Measurements from ENCODE around the gene MCF2L.

Gene MCF2L

DNA sequence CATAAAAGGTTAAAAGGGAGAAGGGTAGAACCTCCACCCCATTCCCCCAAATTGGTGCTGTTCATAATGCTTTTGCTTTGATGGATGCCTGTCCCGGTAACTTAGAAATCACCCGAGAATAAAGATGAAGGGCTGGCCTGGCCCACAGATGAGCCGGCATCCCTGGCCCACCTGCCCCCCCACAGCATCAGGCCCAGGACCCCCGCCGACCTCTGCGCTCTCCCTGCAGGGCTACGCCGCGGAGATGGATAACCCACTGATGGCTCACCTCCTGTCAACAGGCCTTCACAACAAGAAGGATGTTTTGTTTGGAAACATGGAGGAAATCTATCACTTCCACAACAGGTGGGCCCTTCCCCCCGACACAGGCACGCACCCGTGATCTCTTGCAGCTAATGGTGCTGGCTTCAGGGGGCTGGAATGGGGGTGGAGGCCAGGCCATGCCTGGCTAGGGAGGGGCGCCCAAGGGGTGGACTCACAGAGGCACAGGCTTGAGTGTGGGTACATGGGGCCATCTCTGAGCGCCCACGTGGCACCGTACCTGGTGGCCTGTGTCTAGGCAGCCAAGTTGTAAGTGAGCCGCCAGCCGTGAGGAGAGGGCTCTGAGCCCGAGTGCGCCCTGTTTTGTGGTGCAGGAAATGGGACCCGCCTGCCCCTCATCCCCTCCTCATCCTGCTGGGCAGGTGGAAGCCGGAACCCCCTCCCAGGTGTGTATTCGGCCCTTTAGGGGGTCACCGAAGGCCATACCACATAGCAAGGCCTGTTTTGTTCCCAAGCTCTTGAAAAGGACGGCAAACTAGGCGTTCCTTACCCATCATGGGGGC lies 113.4 kb downstream of the MCF2L start:
- no peak for DNase-seq (ENCODE audit: low read depth in 2 of 2)

DNA sequence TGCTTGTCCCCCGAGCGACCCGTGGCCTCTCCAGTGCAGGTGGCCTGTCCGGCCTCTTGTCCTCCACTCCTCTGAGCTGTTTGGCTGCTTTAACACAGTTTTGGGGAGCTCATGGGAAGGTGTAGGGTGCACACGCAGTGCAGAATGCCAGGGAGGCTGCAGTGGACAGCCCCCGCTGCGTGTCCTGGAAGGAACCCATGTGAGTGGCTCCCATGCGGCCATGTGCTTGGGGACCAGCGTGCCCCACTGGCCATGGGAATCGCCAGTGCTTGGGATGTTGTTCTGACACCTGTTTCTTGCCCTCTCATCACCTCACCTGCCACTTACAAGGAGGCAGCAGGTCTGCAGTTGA lies 114.0 kb downstream of the MCF2L start:
- no peak for DNase-seq (ENCODE audit: low read depth in 2 of 2)

DNA sequence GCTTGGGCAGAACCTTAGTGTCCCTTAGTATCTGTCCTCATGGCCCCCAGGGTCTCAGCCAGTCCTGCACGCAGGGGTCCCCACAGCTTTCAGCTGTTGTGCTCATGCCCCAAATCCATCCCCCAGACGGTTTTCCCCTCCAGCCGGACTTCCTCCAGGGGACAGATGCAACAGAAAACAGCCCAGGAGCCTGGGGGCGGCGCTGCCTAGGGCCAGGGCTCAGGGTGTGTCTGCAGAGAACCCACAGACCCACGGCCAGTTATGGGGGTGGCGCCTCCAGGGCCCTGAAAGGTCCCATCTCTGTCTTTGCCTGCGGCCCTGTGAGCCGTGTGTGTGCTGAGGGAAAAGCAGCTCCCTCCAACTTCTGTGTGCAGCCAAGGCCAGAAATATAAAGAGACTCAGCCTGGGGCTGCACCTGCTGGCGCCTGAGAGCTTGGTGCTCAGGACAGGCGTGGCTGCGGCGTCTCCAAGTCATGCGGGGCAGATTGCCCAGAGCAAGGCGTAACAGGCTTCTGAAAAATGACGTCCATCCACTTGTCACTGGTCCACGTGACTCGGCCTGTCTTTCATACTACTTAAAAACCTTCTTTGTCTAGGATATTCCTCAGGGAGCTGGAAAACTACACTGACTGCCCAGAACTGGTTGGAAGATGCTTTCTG lies 114.5 kb downstream of the MCF2L start:
- no peak for DNase-seq (ENCODE audit: low read depth in 2 of 2)

DNA sequence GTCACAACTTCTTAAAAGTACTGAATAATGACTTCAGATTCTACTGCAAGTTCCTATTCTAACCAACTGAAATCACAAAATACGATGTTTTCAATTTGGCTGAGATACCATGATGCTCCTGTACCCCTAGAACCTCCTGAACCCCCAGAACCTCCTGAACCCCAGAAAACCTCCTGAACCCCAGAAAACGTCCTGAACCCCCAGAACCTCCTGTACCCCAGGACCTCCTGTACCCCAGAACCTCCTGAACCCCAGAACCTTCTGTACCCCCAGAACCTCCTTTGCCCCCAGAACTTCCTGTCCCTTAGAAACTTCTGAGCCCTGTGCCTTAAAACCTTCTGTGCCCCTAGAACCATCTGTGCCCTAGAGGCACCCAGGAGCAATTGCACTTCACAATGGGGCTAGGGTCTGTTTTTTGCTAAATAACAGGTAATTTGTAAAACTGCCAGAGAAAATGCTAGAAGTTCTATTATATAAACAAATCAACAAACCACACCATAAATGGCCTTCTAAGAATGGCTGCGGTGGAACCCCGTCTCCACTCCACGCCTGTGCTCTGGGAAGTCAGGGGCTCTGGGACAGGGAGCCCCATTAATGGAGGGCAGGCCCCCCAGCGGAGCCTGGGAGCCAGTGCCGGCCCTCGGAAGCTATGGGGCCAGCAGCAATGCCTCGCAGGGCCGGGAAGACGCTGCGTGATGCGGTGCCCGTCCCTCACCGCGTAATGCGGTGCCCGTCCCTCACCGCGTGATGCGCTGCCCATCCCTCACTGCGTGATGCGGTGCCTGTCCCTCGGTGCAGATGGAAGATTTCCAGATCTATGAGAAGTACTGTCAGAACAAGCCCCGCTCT lies 115.3 kb downstream of the MCF2L start:
- DNase-seq (ENCODE audit: low read depth in 2 of 2) = no peak

DNA sequence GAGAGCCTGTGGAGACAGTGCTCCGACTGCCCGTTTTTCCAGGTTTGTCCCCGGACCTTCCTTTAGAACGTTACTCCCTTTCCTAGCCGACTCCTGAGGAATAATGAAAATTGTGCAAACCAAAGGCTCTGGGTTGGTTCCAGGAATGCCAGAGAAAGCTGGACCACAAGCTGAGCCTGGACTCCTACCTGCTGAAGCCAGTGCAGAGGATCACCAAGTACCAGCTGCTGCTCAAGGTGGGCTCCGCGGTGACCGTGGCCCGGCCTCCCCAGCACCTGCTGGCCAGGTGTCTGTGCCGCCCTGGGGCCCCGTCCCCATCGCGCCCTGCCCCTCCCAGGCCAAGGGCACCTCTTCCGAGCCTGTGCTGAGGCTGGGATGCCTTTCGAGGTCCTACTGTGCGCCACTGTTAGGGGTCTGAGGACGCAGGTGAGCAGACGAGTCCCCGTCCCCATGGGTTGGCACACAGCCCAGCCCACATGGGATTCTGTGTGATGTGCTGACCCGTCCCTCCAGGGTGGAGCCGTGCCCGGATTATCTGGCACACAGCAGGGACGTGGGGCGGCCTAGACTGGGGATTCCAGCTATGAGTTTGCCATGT lies 116.0 kb downstream of the MCF2L start:
- no peak for DNase-seq (ENCODE audit: low read depth in 2 of 2)

DNA sequence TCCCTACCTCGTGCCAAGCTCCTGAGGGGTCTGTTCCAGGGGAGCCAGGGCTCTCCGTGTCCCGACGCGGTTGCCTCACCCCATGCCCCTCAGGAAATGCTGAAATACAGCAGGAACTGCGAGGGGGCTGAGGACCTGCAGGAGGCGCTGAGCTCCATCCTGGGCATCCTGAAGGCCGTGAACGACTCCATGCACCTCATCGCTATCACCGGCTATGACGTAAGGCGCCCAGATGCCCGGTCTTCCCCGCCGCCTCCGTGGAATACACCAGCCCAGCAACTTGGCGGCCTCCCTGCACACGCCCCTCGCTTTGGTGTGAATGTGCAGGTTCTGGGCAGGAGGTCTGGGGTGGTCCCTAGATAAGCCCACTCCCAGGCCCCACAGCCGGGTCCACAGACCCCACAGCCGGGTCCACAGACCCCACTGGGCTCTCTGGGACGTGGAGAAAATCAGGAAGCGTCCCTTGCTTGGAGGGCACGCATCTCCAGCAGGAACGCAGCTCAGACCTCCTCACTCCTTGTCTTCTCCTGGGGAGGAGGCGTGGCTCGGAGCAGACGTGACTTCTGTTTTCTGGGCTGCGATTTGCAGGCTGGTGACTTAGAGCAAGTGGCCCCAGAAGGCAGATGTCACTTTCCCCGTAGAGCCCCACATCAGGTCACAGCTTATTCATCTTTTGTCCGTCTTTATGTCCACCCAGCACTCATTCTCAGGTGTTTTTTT lies 117.2 kb downstream of the MCF2L start:
- DNase-seq (ENCODE audit: low read depth in 2 of 2) = no peak

DNA sequence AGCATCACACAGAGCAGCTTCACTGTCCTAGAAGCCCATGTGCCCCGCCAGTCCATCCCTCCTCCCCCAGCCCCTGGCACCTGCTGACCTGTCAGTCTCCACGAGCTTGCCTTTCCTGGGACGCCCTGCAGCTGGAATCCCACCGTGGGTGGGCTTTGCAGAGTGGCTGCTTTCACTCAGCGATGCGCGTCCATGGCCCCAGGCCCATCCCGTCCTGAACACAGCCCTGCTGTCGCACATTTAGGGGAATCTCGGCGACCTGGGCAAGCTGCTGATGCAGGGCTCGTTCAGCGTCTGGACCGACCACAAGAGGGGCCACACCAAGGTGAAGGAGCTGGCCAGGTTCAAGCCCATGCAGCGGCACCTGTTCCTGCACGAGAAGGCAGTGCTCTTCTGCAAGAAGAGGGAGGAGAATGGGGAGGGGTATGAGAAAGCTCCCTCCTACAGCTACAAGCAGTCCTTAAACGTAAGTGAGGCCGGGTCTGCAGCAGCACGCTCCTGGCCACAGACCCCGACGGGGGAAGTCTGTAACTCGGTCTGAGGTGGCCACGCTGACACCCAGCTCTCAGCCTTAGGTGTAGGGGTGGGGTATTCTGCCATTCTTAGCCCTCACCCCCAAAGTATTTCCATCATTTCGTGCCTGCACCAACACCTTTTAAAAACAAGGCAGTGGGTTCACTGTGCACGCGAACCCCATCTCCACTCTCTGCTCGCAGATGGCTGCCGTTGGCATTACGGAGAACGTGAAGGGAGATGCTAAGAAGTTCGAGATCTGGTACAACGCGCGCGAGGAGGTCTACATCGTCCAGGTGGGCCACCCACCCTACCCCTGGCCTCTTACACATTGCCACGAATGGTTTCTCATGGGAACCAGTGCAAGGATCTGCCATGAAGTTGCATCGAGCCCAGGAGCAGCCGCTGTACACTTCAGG lies 118.2 kb downstream of the MCF2L start:
- DNase-seq (ENCODE audit: low read depth in 2 of 2) = no peak

DNA sequence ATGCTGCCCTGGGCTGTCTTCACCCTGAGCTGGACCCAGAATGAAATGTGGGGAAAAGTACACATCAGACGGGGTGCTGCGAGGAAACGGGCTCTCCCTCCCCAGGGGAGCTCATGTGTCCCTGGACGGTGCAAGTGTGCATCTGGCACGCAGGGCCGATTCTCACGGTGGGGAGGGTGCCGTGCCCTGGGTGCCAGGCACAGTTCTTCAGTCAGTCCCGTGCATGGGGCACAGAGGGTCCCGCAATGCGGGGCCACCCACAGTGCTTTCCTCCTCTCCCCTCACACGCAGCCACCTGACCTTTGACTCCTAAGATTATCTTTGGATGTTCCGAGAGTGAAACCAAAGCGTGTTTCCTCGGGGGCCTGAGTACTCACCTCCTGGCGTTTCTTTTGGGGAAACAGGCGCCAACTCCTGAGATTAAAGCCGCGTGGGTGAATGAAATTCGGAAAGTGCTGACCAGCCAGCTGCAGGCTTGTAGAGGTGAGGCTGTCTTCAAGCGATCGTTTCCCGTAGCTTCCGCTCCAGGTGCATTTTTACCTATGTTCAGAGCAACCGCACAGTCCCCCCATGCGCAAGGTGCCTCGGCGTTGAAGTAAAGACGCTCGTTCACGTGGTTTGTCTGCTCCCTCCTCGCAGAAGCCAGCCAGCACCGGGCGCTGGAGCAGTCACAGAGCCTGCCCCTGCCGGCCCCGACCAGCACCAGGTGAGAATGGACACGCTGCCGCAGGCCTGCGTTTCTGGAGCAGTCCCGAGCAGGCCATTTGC lies 119.1 kb downstream of the MCF2L start:
- no peak for DNase-seq (ENCODE audit: low read depth in 2 of 2)

DNA sequence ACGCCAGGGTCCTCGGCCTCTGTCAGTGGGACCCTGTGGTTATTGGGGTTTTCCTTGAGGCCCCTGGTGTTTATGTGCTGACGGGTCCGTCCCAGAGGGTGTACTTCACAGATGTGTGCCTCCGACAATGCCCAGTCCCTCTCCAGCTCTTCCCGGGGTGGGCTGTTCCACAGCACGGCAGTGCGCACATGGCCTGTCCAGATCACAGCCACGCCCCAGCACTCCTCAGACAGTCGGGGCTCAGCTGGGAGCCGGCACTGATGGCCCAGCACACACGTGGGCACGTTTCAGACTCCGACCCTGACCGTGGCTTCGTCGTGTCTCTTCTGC lies 119.6 kb downstream of the MCF2L start:
- DNase-seq (ENCODE audit: low read depth in 2 of 2) = no peak

DNA sequence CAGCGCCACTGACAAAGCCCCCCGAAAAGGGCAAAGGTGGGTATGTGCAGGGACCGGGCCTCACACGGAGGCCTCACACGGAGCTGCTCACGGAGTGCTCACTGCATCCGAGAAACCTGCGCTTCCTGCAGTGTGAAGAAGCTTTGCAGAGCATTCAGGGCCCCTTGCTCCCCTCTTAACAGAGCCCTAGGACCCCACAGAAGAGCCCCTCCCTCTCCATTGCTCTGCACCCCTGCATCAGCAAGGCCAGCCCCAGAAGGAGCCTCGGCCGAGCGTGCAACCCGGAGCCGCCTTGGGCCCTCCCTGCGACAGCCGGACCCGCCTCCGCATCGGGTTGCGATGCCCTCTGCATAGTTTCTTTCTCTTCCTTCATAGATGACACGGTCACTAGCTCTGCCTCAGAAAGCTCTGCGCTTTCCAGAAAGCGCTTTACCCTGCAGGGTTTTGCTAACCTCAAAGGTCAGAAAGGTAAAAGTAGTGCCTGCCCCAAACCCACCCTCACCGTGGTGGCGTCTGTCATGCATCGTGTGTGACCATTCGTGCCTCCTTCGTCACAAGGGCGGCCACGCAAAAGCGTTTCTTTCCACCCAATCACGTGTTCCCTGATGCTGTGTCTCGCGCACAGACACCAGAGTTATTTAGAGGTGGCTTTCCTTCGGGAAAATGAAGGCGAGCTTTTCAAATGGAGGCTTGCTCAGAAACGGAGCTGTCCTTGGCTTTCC lies 120.8 kb downstream of the MCF2L start:
- DNase-seq (ENCODE audit: low read depth in 2 of 2) = no peak

DNA sequence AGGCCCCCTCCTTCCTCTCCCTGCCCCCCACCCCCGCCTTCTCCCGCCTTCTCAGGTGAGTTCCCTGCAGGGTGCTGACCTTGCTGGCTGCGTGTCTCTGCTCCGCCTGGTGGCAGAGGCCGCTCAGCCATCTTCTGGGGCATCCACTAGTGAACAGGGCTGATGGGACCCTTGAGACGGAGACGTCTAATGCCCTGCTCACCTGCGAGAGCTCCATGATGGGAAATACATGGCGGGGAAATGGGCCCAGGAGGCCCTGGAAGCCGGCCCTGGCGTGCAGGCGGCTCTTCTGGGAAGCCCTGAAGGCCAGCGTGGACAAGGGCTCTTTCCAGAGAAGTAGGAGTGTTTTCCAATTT lies 121.4 kb downstream of the MCF2L start:
- no peak for DNase-seq (ENCODE audit: low read depth in 2 of 2)

DNA sequence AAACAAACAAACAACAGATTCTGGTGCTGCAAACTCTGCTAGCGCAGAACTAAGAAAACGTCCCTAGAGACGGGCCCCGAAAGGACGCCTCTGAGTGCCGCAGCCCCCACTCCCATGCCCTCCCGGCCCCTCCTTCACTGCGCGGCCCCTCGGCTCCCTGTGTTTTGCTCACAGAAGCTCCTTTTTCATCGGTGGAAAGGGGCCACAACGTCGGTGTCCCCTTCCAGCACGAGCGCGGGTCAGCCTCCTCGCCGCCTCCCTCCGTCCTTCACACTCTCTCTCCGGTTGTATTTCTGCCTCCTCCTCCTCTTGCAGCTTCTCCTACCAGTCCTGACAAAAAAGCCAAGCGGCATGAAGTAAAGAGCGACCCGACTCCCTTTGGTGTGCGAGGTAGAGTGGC lies 121.8 kb downstream of the MCF2L start:
- no peak for DNase-seq (ENCODE audit: low read depth in 2 of 2)

DNA sequence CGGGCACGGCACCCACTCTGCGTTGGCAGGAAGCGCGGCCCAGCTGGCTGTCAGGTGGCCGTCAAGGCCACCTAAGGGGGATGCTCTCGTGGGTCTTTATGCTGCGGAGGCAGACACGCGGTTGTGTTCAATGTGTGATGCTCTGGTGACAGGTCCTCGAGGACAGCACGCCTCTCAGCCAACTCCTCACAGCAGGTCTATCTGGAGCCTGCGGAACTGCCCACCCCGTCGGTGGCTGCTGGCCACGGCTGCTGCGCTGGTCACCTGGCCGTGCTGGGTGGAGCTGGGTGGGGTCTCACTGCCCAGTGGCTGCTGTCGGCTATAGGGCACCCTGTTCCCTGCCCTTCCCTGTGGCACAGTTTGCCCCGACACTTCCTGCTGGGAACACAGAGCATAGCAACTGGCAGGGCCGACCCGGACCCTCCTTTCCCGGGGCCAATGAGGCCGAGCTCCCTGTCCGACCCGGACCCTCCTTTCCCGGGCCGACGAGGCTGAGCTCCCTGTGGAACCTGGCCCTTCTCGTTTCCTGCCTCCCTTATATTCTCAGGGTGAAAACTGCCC lies 122.3 kb downstream of the MCF2L start:
- no peak for DNase-seq (ENCODE audit: low read depth in 2 of 2)

DNA sequence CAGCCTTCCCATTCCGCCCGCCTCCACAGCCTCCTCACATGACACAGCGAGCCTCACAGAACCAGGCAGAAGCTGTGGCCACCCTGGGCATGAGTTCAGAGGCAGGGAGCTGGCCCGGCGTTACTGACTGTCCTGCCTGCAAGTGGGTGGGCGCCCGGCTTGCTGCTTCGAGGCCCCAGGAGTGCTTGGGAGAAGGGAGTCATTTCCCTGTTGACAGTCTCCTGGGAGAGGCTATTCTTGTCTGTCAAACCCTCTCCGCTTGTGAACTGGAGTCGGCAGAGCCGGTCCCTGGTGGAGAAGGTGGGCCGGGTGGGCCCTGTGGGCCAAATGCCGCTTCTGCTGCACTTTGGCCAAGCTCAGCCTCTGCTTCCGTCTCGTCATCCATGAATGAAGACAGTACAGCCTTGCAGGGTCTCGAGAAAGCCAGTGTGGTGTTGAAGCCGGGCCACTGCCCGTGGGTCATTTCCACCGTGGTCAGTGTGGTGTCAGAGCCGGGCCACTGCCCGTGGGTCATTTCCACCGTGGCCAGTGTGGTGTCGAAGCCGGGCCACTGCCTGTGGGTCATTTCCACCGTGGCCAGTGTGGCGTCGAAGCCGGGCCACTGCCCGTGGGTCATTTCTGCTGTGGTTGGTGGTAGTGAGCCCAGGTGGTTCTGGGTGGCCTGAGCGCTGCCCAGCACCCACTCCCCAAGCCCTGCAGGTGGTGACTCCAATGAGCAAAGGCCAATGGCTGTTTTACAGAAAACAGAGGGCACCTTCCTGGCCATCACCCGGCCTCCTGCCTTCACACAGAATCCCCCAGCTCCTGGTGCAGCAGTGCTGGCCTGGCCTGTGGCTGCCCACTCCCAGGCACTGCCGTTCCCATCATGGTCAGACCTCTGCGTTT lies 123.1 kb downstream of the MCF2L start:
- DNase-seq (ENCODE audit: low read depth in 2 of 2) = no peak

DNA sequence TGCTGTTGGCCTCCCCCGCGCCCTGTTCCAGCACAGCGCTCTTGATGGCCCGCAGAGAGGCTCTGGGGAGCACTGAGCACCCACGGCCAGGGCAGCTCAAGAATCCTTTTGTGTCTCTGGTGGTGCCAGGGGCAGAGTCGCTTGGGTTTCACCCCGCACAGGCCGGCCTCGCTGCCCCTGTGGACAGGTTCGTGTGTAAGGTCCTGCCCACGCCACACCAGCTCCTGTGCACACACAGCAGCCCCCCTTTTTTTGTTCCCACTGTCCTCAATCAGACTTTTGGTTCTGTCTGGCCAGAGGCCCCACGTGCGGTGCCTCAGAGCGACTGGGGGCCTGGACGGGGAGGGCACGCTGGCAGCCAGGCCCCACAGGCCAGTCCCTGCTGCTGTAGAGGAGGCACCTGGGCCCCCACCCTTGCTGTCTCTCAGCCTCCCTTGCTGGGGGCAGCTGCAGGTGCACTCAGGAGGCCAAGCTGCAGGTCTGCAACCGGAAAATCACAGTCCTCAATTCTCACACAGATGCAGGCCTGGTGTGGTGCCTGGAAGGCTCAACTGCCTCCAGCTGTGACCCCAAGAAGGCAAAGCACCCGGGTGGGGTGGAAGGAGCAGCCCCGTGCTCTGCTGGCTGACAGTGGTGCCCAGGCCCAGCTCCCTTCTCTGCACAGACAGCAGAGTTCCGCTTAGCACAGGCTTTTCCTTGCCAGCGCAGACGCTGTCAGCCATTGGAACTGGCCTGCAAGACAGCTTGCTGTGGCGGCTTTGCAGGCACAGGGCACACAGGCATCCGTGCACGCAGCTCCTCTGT lies 124.0 kb downstream of the MCF2L start:
- no peak for DNase-seq (ENCODE audit: low read depth in 2 of 2)

DNA sequence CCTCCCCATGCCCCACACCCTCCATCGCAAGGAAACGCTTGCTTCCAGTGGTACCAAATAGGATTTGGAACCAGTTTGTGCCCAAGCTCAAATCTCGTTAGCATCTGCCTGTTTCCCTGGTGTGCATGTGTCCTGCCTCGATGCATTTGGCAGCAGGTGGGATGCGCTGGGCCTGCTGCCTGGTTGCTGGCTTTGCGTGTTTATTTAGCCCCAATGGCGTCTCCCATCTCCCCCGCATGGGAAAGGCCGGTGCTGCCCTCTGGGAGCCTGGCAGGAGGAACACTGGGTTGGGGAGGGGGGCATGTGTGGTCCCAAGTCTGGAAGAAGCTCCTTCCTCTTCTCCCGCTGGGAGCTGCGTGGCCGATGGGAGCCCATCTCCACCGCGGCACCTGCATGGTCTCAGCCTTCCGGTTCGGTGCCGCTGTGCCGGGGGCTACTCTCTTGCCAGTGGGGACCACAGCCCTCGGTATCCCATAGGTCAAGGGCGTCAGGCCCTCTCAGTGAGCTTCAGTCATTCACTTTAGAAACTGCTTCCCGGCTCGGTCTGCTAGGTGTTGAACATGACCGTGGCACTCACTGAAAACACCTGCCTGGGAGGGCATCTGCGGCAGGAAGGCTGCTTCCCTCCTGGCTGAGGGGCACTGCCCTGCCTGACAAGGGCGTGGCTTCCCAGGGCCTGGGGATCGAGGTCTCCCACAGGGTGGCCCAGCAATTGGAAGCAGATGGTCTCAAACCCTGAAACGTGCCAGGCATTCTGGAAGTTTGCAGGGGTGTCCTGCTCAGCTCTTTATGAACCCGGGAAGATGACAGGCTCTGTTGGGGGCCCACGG lies 124.8 kb downstream of the MCF2L start:
- DNase-seq (ENCODE audit: low read depth in 2 of 2) = no peak

All from stimulated activated CD8-positive, alpha-beta memory T cell treated with anti-CD3 and anti-CD28 coated beads, Interleukin-2, amount 100 ng/mL, for 48 hours (primary cell).